Smooth muscle cell (in vitro differentiated cells): ENCODE data around the gene NOC3L. TPM values are rescaled to one million over a fixed set of nuclear protein-coding genes. Genes with fewer than 3 reads are reported as not detected.
A peak's percentile ranks its signal among the peaks of the same experiment; 100 is the strongest.

Experiments used
- DNase-seq: peaks from one replicate; lab custom pipeline; 2025; ENCODE audit not compliant: unreplicated experiment; lab: John Stamatoyannopoulos, UW
- H2AFZ ChIP-seq: fragments of 200-600 bp; sonication (generic); 2 replicates; pipeline ENCODE4 v1.6.0; 2016; ENCODE audit warnings: antibody characterized with exemption, low read depth, mild to moderate bottlenecking
- H3F3A ChIP-seq: fragments of 200-600 bp; sonication (generic); 2 replicates; pipeline ENCODE4 v1.6.0; 2017; ENCODE audit warnings: antibody characterized with exemption, low read depth
- H3K27ac ChIP-seq: fragments of 200-600 bp; sonication (generic); 2 replicates; pipeline ENCODE4 v1.5.1; 2016; ENCODE audit warnings: low read depth, mild to moderate bottlenecking
- H3K27me3 ChIP-seq: fragments of 200-600 bp; sonication (generic); 2 replicates; pipeline ENCODE4 v1.6.1; 2016; ENCODE audit warnings: low read depth, mild to moderate bottlenecking
- H3K36me3 ChIP-seq: fragments of 200-600 bp; sonication (generic); 2 replicates; pipeline ENCODE4 v1.5.1; 2016; ENCODE audit warnings: low read depth
- H3K4me1 ChIP-seq: fragments of 200-600 bp; sonication (generic); 2 replicates; pipeline ENCODE4 v1.5.1; 2016; ENCODE audit warnings: low read depth
- H3K4me2 ChIP-seq: fragments of 200-600 bp; sonication (generic); 2 replicates; pipeline ENCODE4 v1.6.0; 2016; ENCODE audit warnings: mild to moderate bottlenecking
- H3K4me3 ChIP-seq: fragments of 200-600 bp; sonication (generic); 2 replicates; pipeline ENCODE4 v1.5.1; 2016; ENCODE audit warnings: mild to moderate bottlenecking
- H3K79me2 ChIP-seq: fragments of 200-600 bp; sonication (generic); 2 replicates; pipeline ENCODE4 v1.6.0; 2016; ENCODE audit warnings: low read depth, mild to moderate bottlenecking
- H3K9ac ChIP-seq: fragments of 200-600 bp; sonication (generic); 2 replicates; pipeline ENCODE4 v1.6.0; 2016; ENCODE audit warnings: low read depth
- H3K9me3 ChIP-seq: fragments of 200-600 bp; sonication (generic); replicated peaks from 2 replicates; pipeline ENCODE4 v1.5.1; 2016; ENCODE audit warnings: low read depth
- H4K20me1 ChIP-seq: fragments of 200-600 bp; sonication (generic); 2 replicates; pipeline ENCODE4 v1.6.0; 2016; ENCODE audit warnings: low read depth
- CTCF ChIP-seq: fragments of 200-600 bp; sonication (generic); IDR thresholded peaks from 2 replicates; pipeline ENCODE4 v1.5.1; 2017; ENCODE audit warnings: borderline replicate concordance, mild to moderate bottlenecking, antibody characterized with exemption; ENCODE audit not compliant: insufficient read depth, poor library complexity, severe bottlenecking
- WGBS: methylation state at CpG from one replicate; pipeline ENCODE4 v1.1.7; 2016; ENCODE audit warnings: low lambda C conversion rate; 5-methylcytosine and 5-hydroxymethylcytosine counted together
- polyA plus RNA-seq: library from polyadenylated mRNA; unstranded; fragments of >200 nt; fragmentation: Nextera tagmentation; extraction: Ambion mirVana; gene quantifications from 2 replicates; pipeline ENCODE4 v1.2.1, GENCODE V29; 2016
- total RNA-seq: library from RNA; depleted of rRNA; stranded (reverse); fragments of >200 nt; gene quantifications from 2 replicates; pipeline ENCODE4 v1.2.3, GENCODE V29; 2014

The NOC3L gene
- total and polyA plus RNA-seq, 2 experiments from 2014 or later: 8.8 to 27.3 TPM

- peaks cover 4% of the 10 kb centered on the region for H3K4me1 ChIP-seq
- peaks cover 46% of the 10 kb centered on the region for H4K20me1 ChIP-seq
- no peaks in the 10 kb centered on the region for H3K9me3 ChIP-seq
- 3% methylated on average over 51 of the region's 51 CpGs for WGBS
- no peaks in the 10 kb centered on the region for H3K27me3 ChIP-seq
- peak overlapping the region; percentile 76 for H3K9ac ChIP-seq
- H3K36me3 ChIP-seq: no peaks in the 10 kb centered on the region
- peaks cover 50% of the 10 kb centered on the region for H3K79me2 ChIP-seq
- H3K4me3 ChIP-seq: peak overlapping the region; percentile 99
- DNase-seq: peak; percentile 42
- no peaks in the 10 kb centered on the region for H3F3A ChIP-seq
- TF ChIP-seq CTCF: no peak
- peak overlapping the region; percentile 88 for H3K27ac ChIP-seq
- H2AFZ ChIP-seq: peak overlapping the region; percentile 80
- peak overlapping the region; percentile 99 for H3K4me2 ChIP-seq
Measured at GRCh38 chr10:94403380-94404213, 40.9 kb upstream of the NOC3L start.

DNA sequence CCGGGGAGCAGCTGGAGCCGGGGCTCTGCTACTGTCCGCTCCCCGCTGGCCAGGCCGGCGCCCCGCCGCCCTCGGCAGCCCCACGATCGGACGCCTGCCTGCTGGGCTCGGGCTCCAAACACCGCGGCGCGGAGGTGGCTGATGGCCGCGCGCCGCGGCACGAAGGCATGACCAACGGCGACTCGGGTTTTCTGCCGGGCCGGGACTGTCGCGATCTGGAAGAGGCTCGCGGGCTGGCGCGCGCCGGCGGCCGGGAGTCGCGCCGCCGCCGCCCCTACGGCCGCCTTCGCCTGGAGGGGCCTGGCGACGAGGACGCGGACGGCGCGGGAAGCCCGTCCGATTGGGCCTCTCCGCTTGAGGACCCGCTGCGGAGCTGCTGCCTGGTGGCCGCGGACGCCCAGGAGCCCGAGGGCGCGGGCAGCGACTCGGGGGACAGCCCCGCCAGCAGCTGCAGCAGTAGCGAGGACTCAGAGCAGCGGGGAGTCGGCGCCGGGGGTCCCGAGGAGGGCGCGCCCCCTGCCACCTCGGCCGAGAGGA lies 40.2 kb upstream of the NOC3L start:
- Histone ChIP-seq H3K9me3 (no peaks in the 10 kb centered on the region), H3K9ac (peak overlapping the region; percentile 76), H3K4me1 (peaks cover 4% of the 10 kb centered on the region), H3K27me3 (no peaks in the 10 kb centered on the region), H2AFZ (peak overlapping the region; percentile 80), H3F3A (no peaks in the 10 kb centered on the region), H3K4me3 (peak overlapping the region; percentile 99), H3K27ac (peak overlapping the region; percentile 88), H3K79me2 (peaks cover 43% of the 10 kb centered on the region), H3K36me3 (no peaks in the 10 kb centered on the region), H4K20me1 (peaks cover 39% of the 10 kb centered on the region), H3K4me2 (peak overlapping the region; percentile 99)
- DNase-seq: peak; percentile 43
- TF ChIP-seq CTCF: no peak
- WGBS: under 1% methylated on average over 61 of the region's 77 CpGs

GRCh38 chr10:94402204-94402842 lies 39.6 kb upstream of the NOC3L start, which contains the start of gene TBC1D12:
TSS of gene TBC1D12 (plus strand) at chr10:94402541. CDS start at chr10:94402614, 73 bp downstream.
- H3K4me2 ChIP-seq: peak within 1 kb of the TSS; percentile 99
- peaks cover 37% of the 10 kb centered on the region for H3K79me2 ChIP-seq
- H3F3A ChIP-seq: no peaks in the 10 kb centered on the region
- no peaks in the 10 kb centered on the region for H3K9me3 ChIP-seq
- H3K9ac ChIP-seq: peak within 1 kb of the TSS; percentile 76
- H3K27me3 ChIP-seq: no peaks in the 10 kb centered on the region
- TF ChIP-seq CTCF: no peak
- H4K20me1 ChIP-seq: peaks cover 34% of the 10 kb centered on the region
- peak; percentile 84 for DNase-seq
- H3K36me3 ChIP-seq: no peaks in the 10 kb centered on the region
- peak within 1 kb of the TSS; percentile 88 for H3K27ac ChIP-seq
- peak within 1 kb of the TSS; percentile 80 for H2AFZ ChIP-seq
- H3K4me3 ChIP-seq: peak within 1 kb of the TSS; percentile 99
- 2% methylated on average over 51 of the region's 56 CpGs for WGBS
- H3K4me1 ChIP-seq: peaks cover 4% of the 10 kb centered on the region
